Measurements from ENCODE around the gene CNTN4.

The CNTN4 gene

DNA sequence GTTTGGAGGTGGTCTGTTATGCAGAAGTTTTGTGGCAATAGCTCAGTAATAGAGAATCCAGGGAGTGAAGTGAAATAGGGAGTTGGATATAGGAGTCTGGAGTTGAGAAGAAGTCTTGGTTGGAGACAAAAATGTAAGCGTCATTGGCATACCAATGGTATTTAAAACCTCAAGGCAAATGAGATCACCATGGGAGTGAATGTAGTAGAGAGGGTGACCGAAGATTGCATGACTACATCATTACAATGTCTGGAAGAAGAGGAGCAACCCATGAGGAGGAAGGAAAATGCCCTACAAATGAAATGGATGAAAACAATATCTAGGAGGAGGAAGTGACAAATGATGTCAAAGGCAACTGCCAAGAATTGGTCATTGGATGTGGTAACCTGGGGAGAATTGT lies 54.4 kb downstream of the CNTN4 start:
- no peak for ATAC-seq

DNA sequence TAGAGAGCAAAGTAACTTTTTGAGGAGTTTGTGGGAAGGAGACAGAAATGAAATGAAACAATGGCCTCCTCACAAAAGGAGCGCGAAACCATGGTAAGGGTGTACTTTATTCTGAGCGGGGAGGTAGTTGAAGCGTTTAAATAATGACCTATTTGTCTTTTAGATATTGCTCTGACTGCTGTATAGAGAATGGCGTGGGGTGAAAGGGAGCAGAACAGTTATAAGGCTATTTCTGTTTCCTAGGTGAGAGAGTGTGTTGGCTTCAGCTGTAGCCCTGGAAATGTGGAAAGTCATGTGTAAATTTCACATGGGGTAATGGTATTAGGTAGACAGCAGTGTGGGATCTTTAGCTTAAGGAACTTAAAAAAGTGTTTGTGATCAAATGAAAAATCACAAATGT lies 54.9 kb downstream of the CNTN4 start:
- no peak for ATAC-seq

DNA sequence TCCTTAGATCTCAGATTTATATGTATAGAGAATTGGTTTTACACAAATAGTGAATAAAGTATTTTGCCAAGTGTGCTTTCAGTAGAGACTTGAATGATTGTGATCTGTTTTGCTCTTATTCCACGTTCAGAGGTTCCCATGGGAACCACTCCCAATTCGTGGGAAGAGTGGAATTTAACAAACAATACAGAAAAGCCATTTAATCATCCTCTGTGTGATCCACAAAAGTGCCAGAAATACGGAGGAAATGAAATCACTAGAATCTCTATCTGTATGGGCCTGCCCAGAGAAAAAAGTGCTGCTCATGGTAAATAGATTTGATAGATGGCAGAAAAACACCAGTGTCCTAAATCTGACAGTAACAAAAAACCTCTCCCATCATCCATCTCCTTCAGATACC lies 56.0 kb downstream of the CNTN4 start:
- ATAC-seq, result no peak

DNA sequence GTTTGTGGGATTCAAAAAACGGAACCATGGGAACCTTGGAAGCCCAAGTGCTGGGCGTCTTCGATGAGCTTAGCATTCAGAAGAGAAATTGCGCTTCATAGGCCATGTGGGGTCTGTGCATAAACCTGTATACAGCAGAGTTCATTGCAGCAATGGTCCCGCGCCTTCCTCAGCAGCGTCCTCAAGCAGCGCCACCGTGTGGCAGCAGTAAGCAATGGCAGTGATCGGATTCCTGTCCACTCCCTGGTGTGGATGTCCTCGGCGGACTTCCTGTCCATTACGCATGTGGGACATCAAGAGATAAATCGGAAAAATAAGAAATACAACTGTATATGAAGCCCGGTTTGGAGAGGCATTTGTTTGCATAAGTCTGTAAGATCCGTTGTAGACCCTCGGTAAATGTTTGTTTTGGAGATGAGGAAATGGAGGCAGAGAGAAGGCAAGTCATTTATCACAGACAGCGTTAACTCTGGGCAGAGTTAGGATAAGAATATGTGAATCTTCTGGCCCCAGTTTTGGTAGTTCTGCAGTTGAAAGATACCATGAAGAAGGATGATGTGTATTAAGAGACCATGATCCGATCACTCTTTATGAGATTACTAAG lies 57.7 kb downstream of the CNTN4 start:
- ATAC-seq, result no peak

DNA sequence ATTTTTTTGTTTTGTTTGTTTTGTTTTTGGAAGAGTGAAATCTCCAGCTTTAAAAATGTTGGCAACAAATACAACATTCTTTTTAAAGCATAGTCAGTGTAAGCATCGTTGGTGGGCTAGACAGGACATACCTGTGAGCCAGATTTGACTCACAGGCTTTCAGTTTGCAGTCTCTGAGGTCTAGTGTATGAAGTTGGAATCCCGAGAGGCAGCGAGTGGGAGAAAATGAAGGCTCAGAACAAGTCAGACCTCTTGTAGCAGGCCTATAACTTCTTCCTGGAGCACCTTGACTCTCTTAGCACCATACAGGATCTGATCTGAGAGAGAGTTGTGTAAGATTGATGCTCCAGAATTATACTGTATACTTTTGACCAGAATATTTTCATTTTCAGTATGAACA lies 60.2 kb downstream of the CNTN4 start:
- ATAC-seq, result no peak

DNA sequence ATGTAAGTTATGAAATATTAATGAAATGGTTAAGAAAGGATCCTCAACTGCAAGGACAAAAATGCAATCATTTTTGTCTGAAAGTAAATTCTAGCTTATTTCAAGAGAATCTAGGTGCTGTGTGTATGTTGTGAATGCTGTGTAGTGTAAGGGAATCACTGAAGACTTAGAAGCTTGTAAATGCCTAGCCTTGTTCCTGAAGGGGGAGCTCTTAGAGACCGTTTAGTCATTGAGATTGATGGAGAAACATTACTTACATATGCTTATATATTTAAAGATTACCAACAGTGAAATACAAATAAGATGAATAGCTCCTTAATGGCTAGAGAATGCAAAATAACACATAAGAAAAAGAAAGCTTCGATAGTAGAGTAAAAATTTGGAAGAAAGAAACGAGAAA lies 67.9 kb downstream of the CNTN4 start:
- ATAC-seq, result no peak

DNA sequence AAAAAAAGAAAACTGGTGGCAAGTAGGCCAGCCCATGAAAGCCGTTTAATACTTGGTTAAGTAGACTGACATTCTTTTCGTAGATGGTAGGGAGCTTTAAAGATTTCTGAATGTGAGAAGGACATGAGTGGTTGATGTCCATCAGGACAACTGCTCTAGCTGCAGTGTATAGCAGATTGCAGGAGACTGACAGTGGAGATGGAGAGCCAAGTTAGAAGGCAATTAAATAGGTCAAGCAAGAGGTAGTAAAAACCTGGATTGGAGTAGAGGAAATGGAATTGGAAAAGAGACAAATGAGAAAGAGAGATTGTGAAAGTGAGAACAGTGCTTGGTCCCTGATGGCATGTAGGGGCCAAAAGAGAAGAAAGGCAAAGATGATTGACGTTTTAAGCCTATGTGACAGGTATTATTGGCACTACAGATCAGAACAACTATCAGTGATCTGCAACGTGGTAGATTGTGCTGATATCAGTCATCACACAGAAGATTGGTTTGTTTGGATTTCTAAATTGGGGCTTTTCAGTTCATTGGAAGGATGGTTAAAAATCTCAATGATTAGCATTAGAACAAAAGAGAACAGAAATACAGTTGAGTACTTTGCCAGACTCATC lies 74.0 kb downstream of the CNTN4 start:
- no peak for ATAC-seq

DNA sequence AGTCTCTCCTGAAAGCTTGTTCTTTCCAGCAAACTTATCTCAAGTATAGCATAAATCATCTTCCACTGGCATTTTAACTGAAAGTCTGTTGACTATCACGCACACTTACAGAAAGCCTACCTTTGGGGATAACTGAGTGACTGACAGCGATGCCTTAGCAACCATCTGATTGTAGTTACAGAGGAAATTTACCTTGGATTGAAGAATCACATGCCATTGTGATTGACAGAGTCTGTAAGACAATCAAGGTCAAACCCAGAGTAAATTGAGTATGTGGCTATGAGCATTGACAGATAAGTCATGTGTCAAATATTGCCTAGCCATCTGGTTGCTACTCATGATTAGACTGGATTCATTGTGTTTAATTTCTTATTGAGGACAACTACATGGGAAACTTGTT lies 82.0 kb downstream of the CNTN4 start:
- no peak for ATAC-seq

DNA sequence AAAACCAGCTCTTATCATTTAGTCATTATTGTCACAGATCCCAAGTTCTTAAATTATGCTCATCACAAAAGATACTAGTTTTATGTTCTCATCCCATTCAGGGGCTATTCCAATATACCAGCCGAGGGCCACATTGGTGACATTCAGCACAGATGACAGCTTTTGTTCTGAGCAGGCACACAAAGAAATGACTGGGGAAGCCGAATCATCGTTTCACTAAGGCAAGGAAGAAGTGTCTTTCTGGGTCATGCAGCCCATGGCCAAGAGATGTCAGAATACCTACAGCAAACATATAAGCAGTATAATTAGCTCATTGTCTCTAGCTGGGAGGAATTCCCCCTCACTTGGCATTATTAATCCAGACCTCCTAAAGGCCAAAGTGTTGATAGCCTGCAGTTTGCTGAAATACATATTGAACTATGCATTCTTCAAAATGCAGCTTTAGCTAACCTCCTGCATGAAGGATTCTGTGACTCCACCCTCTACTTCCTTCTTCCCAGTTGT lies 100.2 kb downstream of the CNTN4 start:
- no peak for ATAC-seq

DNA sequence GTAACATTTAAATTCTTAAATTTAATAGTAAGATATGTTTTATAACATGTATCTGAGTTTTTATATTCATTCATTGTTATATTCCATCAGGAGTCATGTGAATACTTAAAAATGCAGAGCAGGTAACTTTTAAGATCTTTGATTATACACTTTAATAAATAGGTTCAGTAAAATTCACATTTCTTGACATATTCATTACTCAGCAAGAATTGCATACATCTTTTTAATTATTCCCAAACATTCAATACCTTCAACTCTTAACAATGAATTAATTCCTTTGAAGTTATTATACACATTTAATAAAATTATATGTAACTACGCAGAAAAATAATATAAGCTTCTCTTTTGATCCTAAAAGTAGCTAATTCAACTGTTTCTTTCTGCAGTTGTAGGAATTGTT lies 105.4 kb downstream of the CNTN4 start:
- ATAC-seq, result no peak

DNA sequence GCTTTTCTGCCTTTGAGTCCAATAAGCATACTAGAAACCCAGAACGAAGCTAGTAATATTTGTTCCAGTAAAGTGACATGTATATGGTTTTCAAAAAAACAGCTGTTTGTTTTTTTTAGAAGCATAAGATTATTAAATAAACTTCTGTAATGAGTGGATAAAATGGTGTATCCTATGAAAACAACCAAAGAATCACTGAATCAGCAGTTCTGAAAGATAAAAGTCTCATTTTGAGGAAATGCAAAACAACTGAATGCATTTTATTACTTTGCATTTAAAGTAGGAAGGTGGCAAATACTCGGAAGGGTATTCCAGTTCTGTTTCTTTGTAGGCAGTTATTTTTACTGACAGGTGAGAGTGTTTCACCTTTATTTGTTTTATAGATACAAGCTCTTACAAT lies 107.0 kb downstream of the CNTN4 start:
- no peak for ATAC-seq

DNA sequence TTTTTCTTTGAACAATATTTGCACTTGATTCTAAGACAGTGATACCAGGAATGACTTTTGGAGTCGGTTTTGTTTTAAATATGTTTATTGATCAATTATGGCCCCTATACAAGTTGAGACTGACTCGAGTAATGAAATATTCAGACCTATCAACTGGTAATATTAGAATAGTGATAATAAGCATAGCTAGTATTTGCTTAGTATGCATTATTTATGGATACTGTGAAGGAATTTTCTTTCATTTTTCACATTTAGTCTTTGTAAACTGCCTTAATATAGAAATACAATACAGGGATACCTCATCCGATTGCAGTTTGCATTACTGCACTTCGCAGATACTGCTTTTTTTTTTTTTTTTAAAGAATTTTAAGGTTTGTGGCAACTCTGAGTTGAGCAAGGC lies 107.9 kb downstream of the CNTN4 start:
- no peak for ATAC-seq

DNA sequence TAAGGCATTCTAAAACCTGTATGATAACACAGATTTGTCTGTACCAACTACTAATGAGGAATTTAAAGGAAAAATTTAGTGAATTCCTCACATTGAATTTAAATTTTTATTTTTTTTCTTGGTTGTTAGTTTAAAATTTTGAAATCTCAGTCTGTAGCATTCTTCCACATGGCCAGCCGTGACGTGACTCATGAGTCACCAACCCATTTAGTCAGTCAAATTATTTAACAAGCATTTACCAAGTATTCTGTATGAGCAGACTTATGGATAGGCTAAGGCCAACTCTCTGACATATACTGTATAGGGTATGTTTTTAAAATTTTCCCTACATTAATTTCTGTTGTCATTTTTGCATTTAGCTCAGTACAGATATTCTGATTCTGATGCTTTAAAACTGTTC lies 112.9 kb downstream of the CNTN4 start:
- ATAC-seq, result no peak

DNA sequence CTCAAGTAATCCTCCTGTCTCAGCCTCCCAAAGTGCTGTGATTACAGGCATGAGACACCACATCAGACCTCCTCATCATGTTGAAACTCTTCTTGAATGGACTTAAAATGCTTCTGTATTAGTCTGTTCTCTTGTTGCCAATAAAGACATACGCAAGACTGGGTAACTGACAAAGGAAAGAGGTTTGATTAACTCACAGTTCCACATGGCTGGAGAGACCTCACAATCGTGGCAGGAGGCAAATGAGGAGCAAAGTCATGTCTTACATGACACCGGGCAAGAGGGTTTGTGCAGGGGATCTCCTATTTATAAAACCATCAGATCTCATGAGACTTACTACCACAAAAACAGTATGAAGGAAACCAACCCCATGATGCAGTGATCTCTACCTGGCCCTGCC lies 113.5 kb downstream of the CNTN4 start:
- ATAC-seq, result no peak

DNA sequence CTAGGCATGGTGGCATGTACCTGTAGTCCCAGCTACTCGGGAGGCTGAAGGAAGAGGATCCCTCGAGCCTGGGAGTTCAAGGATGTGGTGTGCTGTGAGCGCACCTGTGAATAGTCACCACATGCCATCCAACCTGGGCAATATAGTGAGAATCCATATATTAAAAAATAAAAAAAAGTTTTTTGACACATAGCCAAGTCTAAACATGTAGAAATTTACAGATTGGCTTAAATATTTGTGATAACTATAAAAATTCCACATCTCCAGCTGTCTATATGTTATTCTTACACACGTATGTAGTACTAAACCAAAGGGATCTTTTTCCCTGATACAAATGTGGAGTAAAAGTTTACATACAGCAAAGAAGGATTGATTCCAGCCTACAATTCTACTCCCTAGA lies 119.7 kb downstream of the CNTN4 start:
- ATAC-seq, result no peak

DNA sequence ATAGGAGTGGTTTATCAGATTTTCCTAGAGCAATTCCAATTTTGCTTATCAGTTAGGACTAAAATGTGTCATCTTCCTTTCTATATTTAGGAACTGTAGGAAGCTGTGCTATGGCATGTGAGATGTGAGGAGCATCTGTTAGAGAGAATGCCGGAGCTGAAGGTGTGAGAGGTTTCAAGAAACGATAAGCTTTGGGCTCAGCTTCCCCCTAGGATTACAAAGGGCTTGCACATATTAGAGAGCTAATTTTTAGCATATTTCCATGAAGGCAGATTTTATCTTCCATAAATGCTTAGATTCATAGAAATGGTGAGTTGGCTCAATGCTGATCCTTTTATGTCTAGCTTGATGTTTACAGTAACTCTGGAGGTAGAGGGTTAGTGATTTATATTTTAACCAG lies 120.2 kb downstream of the CNTN4 start:
- ATAC-seq, result no peak

DNA sequence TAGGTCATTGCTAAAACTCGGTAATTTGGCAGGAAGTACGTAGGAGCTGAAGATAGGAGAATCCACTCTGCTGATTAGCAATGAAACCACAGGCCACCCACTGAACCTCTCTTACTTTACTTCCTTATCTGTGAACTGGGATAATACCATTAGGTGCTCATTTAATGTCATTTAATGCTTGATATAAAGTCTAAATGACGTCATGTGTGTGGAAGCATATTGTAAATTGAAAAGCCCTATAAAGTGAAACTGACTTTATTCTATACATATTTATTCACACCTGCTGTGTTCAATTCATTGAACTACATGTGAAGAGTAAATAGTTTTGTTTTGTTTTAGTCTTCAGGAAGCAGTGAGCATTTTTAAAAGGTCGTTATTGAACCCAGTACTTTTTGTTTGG lies 137.5 kb downstream of the CNTN4 start:
- no peak for ATAC-seq

DNA sequence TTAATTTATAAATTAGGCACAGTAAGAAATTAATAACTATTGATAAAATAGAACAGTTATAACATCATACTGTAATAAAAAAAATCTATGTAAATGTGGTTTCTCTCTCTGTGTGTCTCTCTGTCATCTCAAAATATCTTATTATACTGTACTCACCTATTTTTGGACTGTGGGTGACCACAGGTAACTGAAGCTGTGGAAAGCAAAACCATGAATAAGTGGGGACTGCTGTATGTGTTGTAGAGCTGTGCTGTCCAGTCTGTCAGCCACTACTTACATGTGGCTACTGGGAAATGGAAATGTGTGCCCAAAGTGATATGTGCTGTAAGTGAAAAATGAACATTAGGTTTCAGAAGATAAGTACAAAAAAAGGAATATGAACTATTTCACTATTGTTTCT lies 145.5 kb downstream of the CNTN4 start:
- ATAC-seq, result no peak

DNA sequence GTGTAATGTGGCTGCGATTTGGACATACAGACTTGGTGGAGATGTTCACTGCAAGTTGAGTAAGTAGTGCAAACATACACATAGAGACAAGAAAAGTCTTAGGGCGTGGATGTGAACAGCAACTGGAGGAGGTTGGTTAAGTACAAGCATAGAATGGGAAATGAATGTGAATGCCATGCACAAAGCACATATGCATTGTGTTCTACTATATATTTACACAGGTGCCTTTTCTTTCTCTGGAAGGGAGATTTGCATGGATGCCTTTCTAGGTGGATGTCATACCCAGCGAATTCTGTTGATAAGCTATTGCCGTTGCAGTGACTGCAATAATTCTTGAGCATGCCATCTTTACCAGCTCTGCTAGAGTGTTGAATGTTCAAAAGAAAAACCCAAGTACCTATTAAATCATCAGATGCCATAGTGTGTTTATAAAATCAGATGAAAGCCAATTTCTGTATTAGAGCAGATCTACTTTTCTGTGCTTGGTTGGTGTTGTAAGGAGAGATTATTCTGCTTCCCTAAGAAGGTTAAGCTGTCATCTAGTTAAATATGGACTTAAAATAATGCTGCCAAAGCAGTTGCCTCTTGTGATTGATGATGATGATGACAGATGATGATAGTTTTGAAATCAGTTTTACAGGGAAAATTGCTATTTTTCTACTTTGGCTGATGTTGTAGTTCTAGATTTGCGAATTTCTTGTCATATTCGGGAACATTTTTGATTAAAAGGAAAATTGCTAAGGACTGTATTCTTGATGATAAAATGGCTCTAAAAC lies 148.4 kb downstream of the CNTN4 start:
- no peak for ATAC-seq

DNA sequence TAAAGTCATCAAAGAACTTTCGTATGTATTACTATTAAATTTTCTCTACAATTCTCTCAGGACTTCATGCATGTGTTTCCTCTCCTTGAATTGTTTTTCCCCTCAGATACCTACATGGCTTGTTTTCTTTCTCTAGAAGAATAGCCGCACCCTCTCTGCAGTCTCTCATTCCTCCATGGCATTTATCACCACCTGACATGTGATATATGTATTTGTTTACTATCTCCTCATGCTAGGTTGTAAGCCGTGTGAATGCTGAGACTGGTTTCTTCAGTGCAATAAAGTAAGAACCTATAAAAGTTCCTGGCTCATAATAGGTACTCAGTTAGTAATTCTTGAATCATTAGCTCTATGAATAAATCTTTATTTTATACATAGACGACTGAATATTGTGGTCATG lies 149.2 kb downstream of the CNTN4 start:
- ATAC-seq, result no peak

DNA sequence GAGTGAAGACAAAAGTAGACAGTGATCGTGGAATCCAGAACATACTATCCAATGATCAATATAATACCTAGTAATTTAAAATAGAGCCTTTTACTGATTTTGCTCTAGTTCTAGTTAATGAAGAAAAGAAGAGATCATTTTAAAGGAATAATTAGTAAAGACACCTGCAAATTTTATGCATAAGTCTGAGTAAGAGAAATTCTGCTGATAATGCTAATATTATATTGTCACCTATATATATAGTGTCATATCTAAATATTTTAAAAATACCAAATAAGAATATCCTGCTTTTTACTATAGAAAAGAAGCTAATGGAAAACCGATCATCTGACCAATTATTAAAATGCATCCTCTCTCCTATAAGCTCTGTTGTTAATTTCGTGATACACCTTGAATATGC lies 152.1 kb downstream of the CNTN4 start:
- no peak for ATAC-seq

DNA sequence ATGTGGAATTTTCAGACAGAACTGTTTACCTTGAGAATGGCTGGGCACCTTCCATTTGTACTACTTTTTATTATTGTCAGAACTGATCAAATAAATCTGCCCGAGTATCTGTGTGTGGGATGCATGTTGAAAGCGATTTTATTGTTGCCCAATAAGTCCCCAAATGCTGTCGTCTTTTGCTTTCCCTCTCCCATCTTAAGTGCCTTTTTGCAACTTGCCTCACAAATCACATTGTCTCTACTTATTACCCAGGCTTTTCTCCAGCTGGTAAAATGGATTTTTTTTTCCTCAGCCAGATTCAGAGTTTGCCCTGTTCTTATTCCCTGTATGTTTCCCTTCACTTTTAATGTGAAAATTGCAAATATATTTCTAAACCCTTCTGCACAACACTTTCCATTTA lies 163.1 kb downstream of the CNTN4 start:
- ATAC-seq, result no peak

DNA sequence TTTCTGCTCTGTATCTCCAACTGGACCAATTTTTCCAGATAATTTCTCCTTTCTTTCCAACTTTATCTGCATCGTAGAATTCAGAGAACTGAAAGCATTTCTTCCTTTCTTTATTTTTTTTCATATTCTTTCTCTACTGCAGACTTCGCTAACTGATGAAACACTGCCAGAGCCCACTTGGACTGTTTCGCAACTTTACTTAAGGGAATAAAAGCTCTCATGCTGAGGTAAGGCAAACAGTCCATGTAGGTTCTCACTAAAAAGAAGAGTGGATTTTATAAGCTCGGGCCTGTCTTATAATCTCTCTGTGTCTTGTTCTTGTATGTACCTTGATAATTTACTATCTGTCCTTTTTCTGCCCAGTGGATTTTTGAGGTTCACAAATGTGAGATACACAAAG lies 163.5 kb downstream of the CNTN4 start:
- ATAC-seq, result no peak

DNA sequence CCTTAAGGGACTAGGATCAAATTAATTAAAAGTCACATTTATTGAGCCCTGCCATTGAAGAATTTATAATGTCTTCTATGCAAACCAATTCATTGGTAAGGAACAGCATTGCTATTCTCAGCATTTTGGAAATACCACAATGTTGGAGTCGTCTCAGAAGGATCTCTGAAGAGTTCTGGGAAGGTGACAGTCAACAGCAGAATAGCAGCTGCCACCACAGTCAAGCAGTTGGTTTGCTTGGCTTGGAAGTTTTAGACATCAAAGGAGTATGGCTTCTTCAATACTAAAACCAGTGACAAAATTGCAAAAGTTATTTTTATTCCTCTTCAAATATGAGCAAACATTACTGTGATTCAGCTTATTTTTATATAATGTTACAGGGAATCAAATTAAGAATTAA lies 167.9 kb downstream of the CNTN4 start:
- ATAC-seq, result no peak

Data from activated CD4-positive, CD25-positive, alpha-beta regulatory T cell treated with anti-CD3 and anti-CD28 coated beads, Interleukin-2, amount 50 U/mL, for 24 hours (primary cell).